HuH-7.5 (cell line): ENCODE results near the gene STN1.

Source experiments
- DNase-seq: peaks from one replicate; pipeline ENCODE4 v3.0.0; 2011; ENCODE audit warnings: low spot score

Gene STN1, protein sequence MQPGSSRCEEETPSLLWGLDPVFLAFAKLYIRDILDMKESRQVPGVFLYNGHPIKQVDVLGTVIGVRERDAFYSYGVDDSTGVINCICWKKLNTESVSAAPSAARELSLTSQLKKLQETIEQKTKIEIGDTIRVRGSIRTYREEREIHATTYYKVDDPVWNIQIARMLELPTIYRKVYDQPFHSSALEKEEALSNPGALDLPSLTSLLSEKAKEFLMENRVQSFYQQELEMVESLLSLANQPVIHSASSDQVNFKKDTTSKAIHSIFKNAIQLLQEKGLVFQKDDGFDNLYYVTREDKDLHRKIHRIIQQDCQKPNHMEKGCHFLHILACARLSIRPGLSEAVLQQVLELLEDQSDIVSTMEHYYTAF

DNA sequence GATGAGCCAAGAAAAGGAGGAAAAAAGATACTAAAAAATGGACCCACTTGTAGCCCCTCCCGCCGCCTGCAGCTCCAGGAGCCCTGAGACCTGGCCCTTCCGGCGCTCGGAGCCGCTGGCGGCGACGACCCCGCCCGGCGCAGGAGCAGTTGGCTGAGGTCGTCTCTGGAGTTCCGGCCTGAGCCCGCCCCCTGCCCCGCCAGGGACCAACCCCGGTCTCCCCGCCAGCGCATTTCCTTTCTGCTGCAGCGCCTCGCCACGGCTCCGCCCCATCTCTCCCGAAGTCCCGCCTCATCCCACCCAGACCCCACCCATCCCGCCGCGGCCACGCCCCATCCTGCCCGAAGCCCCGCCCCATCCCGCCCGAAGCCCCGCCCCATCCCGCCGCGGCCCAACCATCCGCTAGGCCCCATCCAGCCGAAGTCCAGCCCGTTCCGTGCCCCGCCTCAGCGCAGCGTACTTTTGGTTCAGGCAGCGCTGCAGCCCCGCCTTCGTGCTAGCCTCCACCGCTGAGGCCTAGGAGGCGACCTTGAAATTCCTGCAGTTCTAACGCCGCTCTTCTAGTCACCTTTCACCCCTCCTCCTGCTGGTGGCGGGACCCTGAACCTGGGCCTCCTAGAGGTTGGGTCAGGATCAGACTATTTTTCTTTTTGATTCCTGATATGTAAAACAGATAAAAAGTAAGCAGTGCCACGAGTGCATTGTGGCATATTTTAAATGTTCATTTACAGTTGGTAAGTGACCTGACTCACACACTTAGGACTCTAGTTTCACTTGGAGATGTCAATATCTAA, at the start of gene STN1:
Gene STN1, minus strand, starts transcription at position 132 of the 794 bp plus-strand sequence. CDS start 590 bp downstream, outside the sequence.
- peak; percentile 70 for DNase-seq

DNA sequence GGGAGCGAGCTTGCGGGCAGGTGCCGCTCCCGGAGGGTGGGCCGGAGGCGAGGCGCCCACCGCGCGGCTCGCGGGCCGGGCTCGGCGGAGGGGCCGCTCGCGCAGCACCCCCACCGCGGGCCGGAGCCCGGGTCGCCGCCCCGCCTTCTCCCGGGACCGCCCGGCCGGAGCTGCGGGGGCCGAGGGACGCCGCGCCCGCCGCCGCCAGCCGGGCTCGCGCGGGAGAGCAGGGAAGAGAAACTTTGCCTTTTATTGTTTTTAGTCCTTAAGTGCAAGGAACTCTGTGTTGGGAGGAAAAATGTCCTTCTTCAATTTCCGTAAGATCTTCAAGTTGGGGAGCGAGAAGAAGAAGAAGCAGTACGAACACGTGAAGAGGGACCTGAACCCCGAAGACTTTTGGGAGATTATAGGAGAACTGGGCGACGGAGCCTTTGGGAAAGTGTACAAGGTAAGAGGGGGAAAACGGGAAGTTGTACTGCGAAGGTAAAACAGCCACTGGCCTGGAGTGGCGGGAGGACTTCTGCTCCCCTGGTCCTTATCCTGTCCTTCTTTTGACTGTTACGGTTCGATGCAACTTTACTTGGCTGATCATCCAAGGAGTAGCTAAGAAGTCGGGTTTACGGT, 49.6 kb upstream of the STN1 start:
- DNase-seq = peak; percentile 47

DNA sequence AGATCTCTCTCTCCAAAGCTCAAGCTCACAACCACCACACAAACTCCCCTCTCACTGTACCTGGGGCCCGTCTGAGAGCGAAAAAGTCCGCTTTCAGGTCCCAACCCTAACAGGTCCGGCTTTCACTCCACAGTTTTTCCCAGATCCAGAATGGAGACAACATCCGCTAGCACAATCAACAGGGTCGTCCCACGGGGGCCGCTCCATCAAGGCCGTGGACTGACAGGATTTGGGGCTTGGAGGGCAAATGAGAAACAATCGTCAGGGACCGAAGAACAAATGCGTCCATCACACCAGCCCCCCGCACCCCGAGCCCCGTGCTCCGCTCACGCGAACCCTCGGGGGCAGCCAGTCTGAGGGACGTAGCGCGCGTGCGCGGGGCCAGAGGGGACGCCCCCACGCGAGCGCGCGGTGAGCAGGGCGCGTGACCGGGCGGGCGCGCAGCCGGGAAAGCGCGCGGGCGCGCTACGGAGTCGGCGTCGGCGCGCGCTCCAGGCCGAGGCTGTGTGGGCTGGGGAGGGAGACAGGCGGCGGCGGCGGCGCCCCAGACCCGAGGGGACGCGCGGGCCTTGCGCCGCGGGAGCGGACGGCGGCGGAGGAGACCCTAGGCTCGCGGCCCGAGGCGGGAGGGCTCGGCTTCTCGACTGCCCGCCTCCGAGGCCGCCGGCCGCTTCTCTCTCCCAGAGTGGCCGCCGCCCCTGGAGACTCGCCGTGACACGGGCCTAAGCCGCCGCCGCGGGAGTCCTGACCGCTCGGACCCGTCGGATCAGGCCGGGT, 48.9 kb upstream of the STN1 start, which contains the start of gene SLK:
Gene SLK, plus strand, starts transcription at position 470 of the 777 bp plus-strand sequence. CDS start 606 bp downstream, outside the sequence.
- DNase-seq = peak; percentile 83

DNA sequence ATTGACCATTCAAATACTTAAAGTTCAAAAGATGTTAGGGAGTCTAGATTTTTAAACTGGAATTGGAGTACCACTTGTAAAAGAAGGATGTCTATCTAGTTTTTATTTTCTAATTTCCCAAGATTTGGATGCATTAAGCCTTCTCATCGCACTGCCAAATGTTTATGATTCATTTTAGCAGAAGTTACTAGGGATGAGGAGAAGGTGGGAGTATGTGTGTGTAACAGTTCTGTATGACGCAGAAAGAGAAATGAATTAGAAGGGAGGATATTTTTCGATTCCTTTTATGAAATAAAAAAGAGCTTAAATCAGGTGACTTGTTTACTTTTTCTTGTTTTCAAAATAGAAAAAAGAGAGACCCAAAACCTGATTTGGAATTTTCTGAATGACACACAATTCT, 42.1 kb upstream of the STN1 start:
- no peak for DNase-seq

DNA sequence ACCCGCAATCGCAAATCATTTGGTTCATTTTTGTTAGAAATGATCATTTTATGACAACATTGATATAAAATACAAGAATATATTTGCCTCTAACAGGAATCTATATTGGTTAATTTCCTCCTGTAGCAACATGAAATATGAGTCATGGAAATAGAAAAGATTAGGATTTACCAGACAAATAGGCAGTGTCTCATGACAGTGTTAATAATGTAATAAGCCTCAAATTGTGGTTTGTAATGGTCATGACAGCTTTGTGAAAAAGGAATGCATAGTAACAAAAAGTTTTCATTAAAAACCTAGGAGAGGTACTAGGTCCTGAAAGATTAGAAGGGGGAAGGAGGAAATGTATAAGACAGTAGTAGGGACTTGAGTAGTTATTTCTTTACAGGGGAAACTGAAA, 41.0 kb upstream of the STN1 start:
- no peak for DNase-seq

DNA sequence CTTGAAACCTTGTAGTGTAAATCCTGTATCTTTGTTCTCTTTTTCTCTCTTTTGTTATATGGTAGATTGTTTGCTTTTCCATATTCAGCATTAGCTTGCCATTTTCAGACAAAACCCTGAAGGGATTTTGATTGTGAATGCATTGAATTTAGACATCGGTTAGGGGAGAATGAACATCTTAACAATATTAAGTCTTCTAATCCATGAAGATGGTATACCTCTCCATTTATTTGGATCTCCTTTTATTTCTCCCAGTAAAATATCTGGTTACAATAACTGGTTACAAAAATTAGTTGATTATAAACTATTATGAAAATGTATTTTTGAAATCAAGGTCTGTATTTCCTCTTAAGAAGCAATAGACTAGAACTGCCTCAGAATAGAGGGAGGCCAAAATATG, 36.6 kb upstream of the STN1 start:
- DNase-seq = no peak

DNA sequence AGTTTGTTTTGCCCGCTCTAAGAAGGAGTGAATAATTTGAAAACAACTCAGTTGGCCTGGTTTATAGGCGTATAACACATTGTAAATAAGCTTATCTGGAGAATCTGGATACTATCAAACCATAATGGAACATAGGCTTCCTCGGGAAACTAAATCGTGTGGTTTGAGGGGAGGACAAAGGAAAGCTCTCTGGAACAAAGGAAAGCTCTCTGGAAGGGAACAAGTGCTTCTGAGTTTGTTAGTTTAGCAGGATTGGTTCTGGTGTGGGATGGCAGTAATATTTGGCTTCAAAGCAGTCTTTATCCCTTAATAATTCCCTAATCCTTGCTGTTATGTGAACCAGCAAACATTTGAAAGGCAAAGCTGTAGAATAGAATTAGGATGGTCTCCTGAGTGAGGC, 34.0 kb upstream of the STN1 start:
- no peak for DNase-seq

DNA sequence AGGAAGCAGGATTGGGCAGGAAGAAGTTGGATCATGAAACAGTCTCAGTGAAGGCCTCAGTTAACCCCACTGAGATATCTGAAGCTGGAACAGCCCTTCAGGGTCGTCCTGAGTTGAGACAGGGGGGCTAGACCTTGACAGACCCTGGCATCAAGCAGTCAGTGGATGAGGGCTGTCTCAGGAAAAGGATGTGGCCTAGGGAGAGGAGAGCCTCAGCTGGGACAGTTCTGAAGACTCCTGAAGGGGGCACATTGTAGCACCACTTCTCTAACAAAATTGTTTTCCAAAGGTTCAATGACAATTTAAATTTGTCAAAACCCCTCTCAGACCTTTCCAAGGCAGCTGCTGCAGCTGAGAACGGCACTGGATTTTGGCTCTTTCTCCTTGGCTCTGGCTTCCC, 33.2 kb upstream of the STN1 start:
- DNase-seq = no peak

DNA sequence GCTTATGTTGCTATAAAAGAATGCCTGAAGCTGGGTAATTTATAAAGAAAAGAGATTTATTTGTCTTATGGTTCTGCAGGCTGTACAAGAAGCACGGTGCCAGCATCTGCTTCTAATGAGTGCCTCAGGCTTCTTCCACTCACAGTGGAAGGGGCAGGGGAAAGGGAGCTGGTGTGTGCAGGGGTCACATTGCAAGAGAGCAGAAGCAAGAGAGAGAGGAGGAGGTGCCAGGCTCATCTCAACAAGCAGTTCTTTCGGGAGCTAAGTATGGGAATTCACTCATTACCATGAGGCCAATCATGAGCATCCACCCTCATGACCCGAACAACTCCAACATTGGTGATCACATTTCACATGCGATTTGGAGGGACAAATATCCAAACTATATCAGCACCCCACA, 31.7 kb upstream of the STN1 start:
- no peak for DNase-seq

DNA sequence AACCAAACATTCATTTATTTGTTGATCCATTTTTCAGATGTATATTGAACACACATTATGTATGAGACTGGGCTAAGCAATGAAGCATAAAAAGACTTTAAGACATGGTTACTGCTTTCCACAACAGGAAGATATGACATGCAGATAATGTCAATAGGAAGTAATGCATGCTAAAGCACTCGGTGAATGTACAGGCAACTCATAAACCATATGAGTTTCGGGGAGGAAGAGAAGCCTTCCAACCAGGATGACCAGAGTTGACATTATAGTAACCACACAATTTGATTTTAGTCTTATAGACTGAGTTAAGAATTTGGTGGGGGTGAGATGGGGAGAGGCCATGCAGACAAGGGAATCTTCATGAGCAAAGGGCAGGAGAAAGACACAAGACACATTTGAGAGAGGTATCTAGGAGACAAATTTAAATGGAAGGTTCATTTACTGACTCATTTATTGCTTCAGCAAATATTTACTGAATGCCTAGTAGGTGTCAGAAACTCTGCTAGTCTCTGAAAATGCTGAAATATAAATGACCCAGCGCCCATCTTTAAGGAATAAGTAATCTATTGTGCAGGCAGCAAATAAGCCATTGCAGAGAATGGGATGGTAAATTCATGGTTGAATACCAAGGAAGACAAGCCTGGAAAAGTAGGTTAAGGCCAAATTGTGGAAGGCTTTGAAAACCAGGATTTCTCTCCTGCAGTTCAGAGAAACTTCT, 30.0 kb upstream of the STN1 start:
- DNase-seq = no peak

DNA sequence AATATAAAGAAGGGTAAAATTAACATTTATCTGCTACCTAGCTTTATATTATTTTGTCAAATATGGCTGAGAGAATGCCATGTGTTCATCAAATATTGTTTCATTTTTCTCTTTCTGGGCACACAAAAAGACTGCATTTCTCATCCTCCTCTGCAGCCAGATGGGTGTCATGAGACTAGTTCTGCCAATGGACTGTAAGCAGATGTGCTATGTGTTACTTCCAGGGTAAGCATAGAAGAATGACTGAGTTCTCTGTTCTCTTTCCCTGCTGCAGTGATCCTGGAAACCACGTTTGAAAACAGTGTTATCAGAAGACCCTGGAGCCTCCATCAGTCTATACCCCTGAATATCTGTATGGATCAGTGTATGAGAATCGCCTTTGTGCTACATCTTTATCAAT, 24.9 kb upstream of the STN1 start:
- DNase-seq = no peak

DNA sequence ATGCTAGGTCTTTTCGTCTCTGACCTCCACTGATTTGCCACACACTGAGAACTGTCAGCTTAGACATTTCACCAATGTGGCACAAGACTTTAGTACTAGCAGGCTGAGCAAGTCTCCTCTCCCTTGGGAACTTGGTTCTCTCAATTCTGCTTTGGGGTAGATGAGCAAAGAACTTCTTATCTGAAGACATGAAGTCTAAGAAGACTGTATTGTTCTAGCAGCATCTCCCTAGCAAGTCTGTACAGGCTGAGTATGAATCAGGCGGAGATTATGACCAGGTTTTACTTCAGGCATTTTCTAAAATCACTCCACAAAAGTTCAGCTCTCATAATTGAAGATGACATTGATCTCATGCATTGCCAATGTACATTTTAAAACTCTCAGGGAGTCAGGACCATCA, 23.8 kb upstream of the STN1 start:
- DNase-seq = no peak

DNA sequence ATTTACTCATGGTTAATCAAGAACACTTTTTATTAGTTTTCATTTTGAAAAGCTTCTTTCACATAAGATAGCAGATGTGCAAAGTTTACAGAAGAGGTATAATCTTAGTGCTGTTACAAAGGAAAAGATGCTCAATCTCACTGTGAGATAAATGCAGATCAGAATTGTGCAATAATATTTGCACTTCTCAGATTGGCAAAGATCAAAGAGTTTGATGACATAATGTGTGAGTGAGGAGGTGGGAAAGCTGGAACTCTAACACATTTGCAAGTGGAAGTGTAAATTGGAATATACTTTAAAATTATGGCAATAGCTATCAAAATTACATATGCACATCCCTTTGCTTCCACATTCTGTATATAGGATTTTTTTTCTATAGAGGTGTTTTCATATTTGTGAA, 21.5 kb upstream of the STN1 start:
- no peak for DNase-seq

DNA sequence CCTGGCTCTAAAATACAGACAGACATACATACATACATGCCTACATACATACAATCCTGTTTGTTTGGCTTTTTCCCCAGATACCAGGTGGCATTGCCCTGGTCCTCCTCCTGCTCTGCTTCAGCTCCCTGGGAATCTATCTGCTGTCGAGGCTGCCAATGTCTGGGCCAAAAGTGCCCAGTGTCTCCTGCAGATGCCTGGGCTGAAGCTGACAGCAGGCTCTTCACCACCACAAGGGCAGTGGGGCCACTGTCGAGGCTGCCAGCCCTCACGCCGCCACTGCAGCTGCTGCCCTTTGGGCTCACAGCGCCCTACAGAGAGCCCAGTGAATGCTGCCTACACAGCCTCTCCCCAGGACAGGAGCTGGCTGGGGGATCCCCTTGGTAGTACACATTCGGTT, 18.0 kb upstream of the STN1 start:
- no peak for DNase-seq

DNA sequence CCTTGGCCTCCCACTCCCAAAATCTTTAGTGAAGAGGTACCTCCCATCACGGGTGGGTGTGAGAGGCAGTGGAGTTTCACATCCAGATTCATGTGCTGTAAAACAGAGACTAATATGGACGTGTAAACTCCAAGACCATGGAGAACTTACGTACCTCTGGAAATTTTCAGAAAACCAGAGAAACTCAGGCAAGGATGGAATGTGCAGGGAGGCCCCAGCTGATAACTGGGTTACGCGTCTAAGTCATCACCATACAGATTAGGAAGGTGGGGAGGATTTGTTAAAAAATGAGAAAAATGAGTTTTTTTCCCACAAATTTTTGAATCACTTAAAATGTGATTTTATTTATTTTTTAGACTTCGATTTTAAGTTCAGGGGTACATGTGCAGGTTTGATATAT, 16.3 kb upstream of the STN1 start:
- no peak for DNase-seq

DNA sequence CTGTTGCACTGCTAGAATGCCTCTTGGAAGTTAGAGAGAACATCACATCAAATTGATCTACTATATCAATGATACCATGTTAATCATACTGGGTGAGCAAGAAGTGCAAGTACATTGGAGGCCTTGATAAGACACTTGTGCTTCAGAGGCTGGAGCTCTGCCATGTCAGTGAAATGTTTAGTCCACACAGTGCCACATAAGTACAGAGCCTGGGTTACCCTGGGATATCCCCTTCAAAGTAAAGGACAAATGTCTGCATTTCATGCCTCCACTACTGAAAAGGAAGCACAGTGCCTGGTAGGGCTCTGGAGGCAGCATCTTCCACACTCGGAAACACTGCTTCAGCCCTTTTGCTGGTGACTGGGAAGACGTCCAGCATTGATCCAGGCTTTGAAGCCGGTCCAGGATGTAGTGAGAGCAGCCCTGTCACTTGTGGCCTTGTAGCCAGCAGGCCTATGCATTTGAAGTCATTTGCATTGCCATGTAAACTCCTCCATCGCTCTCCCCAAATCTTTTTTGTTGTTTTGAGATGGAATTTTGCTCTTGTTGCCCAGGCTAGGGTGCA, 15.7 kb upstream of the STN1 start:
- DNase-seq = no peak

DNA sequence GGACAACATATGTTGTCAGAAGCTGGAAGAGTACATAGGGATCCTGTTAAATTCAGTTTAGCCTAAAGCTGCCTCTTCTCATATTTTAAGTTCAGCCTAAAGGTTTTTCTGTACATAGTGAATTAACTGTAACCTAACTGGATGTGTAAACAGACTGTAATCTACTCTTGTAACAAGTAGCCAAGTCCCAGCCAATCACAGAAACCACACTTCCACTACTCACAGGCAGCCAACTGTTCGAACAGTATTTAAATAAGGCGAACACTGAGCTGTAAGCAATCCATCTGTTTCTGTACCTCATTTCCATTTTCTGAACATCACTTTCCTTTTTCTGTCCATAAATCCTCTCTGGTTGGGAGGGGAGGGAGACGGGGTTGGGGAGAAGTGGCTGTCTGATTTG, 15.0 kb upstream of the STN1 start:
- DNase-seq = no peak

DNA sequence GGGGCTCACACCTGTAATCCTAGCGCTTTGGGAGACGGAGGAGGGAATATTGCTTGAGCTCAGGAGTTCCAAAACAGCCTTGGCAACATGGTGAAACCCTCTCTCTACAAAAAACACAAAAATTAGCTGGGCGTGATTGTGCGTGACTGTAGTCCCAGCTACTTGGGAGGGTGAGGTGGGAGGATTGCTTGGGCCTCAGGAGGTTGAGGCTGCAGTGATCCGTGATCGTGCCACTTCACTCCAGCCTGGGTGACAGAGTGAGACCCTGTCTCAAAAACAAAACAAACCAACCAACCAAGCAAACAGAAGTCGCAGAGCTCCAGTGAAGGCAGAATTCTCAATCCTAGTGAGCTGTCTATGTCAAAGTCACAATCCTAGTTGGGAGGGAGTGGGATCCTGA, 14.3 kb upstream of the STN1 start:
- no peak for DNase-seq

DNA sequence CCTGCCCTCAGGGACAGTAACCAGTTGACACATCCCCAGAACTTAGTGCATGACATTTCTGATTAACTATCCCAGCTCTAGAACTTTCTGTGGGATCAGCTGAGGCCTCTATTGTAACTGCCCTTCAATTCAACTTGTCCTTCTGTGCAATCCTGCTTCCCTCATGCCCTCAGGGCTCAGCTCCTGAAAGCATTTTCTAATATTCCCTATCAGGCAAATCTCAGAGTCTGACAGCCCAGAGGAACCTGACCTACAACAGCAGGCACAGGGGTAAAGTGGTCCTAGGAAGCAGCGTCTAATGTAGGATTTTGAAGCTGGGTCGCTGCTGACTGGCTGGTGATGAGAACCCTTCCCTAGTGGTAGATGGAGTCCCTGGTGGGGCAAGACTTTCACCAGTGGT, 13.6 kb upstream of the STN1 start:
- DNase-seq = no peak

DNA sequence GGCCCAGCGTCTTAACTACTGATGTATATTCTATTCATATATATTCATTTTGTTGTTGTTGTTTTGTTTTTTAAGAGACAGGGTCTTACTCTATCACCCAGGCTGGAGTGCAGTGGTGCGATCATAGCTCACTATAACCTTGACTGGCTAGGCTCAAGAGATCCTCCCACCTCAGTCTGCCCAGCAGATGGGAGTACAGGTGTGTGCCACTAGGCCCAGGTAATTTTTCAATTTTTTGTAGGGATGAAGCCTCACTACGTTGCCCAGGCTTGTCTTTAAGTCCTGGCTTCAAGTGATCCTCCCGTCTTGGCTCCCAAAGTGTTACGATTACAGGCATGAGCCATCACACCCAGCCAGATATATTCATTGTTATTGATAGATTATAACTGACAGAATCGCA, 12.9 kb upstream of the STN1 start:
- DNase-seq = no peak

DNA sequence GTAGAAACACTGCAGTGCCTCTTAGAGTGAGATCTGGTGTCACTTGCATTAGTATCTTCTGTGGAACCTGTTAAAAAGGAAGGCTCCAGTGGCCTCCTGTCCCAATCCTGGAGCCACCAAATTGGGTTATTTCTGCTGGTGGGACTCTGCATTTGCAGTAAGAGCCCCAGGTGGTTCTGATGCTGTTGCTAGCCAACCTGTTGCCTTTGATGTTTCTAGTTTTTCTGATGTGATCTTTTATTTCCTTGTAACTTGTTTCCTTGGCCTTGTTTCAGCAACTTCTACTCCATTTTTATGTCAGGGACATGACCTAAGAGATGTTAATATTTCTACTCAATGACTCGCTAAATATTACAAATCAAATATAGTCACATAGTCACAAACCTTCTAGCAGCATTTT, 12.5 kb upstream of the STN1 start:
- DNase-seq = no peak
